Erythroblast (primary cell): ENCODE results near the gene GALNT18.

Experiments used
- GATA1 ChIP-seq: IDR thresholded peaks from 2 replicates; pipeline ENCODE4 v1.6.1; 2011; ENCODE audit warnings: low read depth, mild to moderate bottlenecking, control low read depth, low read length, moderate library complexity
- POLR2A ChIP-seq: IDR thresholded peaks from 2 replicates; pipeline ENCODE4 v1.6.1; 2011; ENCODE audit warnings: mild to moderate bottlenecking, low read length

GRCh38 chr11:11587122-11587521, 34.7 kb downstream of the GALNT18 start:
- no peak for TF ChIP-seq POLR2A
- TF ChIP-seq GATA1, result no peak
